Fibroblast of mammary gland (primary cell): ENCODE data around the gene OR9G1.

Experiments
- DNase-seq: peaks from one replicate; pipeline ENCODE4 v3.0.0-alpha.2; 2010; ENCODE audit warnings: low read depth
- H3K4me3 ChIP-seq: 2 replicates; pipeline ENCODE4 v1.5.1; 2011; ENCODE audit warnings: low read depth, mild to moderate bottlenecking, low read length, moderate library complexity; ENCODE audit not compliant: control insufficient read depth
- TF ChIP-seq, protein P1 (sequence below): conservative IDR thresholded peaks from 2 replicates; pipeline ENCODE4 v1.5.1; 2011; ENCODE audit warnings: low read depth, low read length, inconsistent platforms; ENCODE audit not compliant: control insufficient read depth, insufficient read depth

Gene OR9G1

DNA sequence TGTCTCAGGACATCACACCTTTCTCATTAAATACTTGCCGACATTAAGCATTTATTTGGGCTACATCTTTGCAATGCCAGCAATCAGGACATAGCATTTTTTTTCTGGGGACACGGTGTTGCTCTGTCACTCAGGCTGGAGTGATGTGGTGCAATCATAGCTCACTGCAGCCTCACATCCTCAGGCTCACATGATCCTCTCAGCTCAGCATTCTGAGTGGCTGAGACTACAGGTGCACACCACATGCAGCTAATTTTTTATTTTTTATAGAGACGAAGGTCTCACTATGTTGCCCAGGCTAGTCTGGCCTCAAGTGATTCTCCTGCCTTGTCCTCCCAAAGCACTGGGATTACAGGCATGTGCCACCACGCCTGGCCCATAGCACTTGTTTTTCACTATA lies 21.6 kb downstream of the OR9G1 start:
- TF ChIP-seq, protein P1, sequence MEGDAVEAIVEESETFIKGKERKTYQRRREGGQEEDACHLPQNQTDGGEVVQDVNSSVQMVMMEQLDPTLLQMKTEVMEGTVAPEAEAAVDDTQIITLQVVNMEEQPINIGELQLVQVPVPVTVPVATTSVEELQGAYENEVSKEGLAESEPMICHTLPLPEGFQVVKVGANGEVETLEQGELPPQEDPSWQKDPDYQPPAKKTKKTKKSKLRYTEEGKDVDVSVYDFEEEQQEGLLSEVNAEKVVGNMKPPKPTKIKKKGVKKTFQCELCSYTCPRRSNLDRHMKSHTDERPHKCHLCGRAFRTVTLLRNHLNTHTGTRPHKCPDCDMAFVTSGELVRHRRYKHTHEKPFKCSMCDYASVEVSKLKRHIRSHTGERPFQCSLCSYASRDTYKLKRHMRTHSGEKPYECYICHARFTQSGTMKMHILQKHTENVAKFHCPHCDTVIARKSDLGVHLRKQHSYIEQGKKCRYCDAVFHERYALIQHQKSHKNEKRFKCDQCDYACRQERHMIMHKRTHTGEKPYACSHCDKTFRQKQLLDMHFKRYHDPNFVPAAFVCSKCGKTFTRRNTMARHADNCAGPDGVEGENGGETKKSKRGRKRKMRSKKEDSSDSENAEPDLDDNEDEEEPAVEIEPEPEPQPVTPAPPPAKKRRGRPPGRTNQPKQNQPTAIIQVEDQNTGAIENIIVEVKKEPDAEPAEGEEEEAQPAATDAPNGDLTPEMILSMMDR = no peak
- no peak overlapping the region for H3K4me3 ChIP-seq
- DNase-seq = no peak

- TF ChIP-seq, protein P1 = no peak
- DNase-seq = no peak
Observed at GRCh38 chr11:56740107-56740506, 41.2 kb downstream of the OR9G1 start.

DNA sequence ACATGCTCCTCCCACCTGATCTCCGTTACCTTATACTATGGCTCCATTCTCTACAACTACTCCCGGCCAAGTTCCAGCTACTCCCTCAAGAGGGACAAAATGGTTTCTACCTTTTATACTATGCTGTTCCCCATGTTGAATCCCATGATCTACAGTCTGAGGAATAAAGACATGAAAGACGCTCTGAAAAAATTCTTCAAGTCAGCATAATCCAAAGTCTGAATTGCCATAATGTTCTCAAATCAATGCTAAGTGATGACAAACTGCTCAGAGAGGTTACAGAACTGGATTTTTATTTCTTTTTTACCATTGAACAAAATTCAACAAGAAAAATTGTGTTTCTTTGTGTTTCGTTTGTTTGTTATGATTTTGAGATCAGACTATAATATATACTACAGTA lies 42.0 kb downstream of the OR9G1 start:
- TF ChIP-seq, protein P1 = no peak
- no peak overlapping the region for H3K4me3 ChIP-seq
- DNase-seq = no peak

More at GRCh38 chr11:56740107-56740506, 41.2 kb downstream of the OR9G1 start:
- no peak overlapping the region for H3K4me3 ChIP-seq

DNA sequence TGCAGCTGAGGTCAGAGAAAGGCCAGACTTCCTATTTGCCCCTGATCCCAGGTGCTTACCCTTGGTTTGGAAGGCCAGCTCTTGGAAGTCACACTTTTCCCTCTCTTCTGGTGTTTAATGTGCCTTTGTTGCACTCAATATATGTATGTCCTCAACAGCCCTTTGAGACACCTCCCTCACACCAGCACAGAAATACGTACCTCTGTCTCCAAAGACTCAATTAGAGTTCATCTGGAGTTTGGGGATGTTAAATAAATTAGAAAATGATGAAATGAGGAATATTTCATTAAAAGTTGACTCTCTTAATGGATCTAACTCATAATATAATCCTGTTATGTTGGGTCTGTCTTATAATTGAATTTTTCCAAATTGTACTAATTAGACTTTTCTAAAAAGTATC lies 49.7 kb downstream of the OR9G1 start, which contains the start of gene OR9G4:
Gene OR9G4 (minus strand): TSS at position 101 of the 400 bp plus-strand sequence. CDS start 4,931 bp downstream, outside the sequence.
- no peak within 1 kb of the TSS for H3K4me3 ChIP-seq
- DNase-seq = no peak
- TF ChIP-seq, protein P1 = no peak

DNA sequence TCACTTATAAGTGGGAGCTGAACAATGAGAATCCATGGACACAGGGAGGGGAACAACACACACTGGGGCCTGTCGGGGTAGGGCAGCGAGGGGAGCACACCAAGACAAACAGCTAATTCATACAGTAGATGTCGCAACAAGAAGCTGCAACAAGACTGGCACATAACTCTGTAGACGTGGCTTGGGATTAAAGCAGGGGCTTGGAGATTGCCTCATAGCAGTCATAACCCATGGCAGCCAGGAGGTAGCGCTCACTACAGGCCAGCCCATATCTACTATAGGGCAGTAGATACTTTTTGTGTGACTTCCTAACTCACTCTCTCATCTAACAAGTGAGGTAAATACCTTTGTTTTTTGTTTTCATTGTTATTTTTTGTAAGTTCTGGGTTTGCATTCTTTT lies 51.3 kb downstream of the OR9G1 start:
- DNase-seq = no peak
- H3K4me3 ChIP-seq = no peak overlapping the region
- TF ChIP-seq, protein P1 = no peak

- TF ChIP-seq, protein P1 = no peak
- no peak for DNase-seq
- no peak overlapping the region for H3K4me3 ChIP-seq
Observed at GRCh38 chr11:56751480-56751879, 52.6 kb downstream of the OR9G1 start.
